ENCODE data around the gene CHDH. TPM values are rescaled to one million over a fixed set of nuclear protein-coding genes. Genes with fewer than 3 reads are reported as not detected.

Gene CHDH
- polyA plus RNA-seq, 1 donor (not counting 4 experiments of a cell fraction or from before 2014, with no cell fraction given) = not detected

- Histone ChIP-seq H3K9me3 (ENCODE audit: control insufficient read depth, low read depth, low read length) (no peaks in the 10 kb centered on the region), H3K9me1 (ENCODE audit: control insufficient read depth, extremely low read depth, insufficient read depth, low read length) (peaks cover 2% of the 10 kb centered on the region), H3K36me3 (ENCODE audit: control insufficient read depth in 2 of 2, extremely low read depth in 1 of 2, insufficient read depth in 2 of 2, low read length in 2 of 2) (no peaks in the 10 kb centered on the region), H3K9ac (ENCODE audit: control insufficient read depth, extremely low read depth, insufficient read depth, low read length) (no peak overlapping the region), H3K79me2 (ENCODE audit: control insufficient read depth, insufficient read depth, low read length) (no peaks in the 10 kb centered on the region), H3K4me1 (ENCODE audit: control insufficient read depth, extremely low read depth, insufficient read depth, low read length) (peaks cover 15% of the 10 kb centered on the region), H2AFZ (ENCODE audit: control insufficient read depth, low read length) (no peak overlapping the region), H3K4me3 (ENCODE audit: control insufficient read depth in 2 of 3, extremely low read depth in 1 of 3, insufficient read depth in 2 of 3, low read depth in 1 of 3, low read length in 3 of 3) (no peak overlapping the region), H3K27ac (ENCODE audit: control insufficient read depth, insufficient read depth, low read length) (peak overlapping the region; percentile 25), H3K4me2 (ENCODE audit: control insufficient read depth, extremely low read depth, insufficient read depth, low read depth, low read length) (peak overlapping the region; percentile 36), H3K27me3 (ENCODE audit: control insufficient read depth, extremely low read depth, insufficient read depth, low read length) (no peaks in the 10 kb centered on the region), H4K20me1 (ENCODE audit: control insufficient read depth, extremely low read depth, insufficient read depth, low read length) (no peaks in the 10 kb centered on the region)
- dilution Hi-C loops (cut with MboI; ENCODE audit: extremely low pct_ligation_motif_present, low sequenced_read_pairs) = no loop called here
- no peak for DNase-seq (ENCODE audit: low read depth, low spot score)
- TF ChIP-seq CTCF (optimal IDR thresholded peaks at IDR 0.05 in 1 of 3, IDR thresholded peaks at IDR 0.05 in 1 of 3, conservative IDR thresholded peaks at IDR 0.05 in 1 of 3; ENCODE audit: extremely low read depth in 1 of 3, insufficient read depth in 2 of 3, low read length in 3 of 3) (no peak), EZH2 (IDR thresholded peaks at IDR 0.05; ENCODE audit: low read length) (no peak)
- FAIRE-seq = peak; percentile 66
Observed at GRCh38 chr3:53794597-53794996, 51.6 kb downstream of the CHDH start.

GRCh38 chr3:53792866-53793265, 53.4 kb downstream of the CHDH start:
- DNase-seq (ENCODE audit: low read depth, low spot score) (no peak), FAIRE-seq (no peak)
- no peaks in the 10 kb centered on the region for H4K20me1 ChIP-seq (ENCODE audit: control insufficient read depth, extremely low read depth, insufficient read depth, low read length)
- no peaks in the 10 kb centered on the region for H3K79me2 ChIP-seq (ENCODE audit: control insufficient read depth, insufficient read depth, low read length)
- H3K27me3 ChIP-seq (ENCODE audit: control insufficient read depth, extremely low read depth, insufficient read depth, low read length) = no peaks in the 10 kb centered on the region
- H3K4me1 ChIP-seq (ENCODE audit: control insufficient read depth, extremely low read depth, insufficient read depth, low read length) = peaks cover 15% of the 10 kb centered on the region
- H3K36me3 ChIP-seq (ENCODE audit: control insufficient read depth in 2 of 2, extremely low read depth in 1 of 2, insufficient read depth in 2 of 2, low read length in 2 of 2) = no peaks in the 10 kb centered on the region
- no peak overlapping the region for H2AFZ ChIP-seq (ENCODE audit: control insufficient read depth, low read length)
- H3K4me2 ChIP-seq (ENCODE audit: control insufficient read depth, extremely low read depth, insufficient read depth, low read depth, low read length) = no peak overlapping the region
- no peak overlapping the region for H3K4me3 ChIP-seq (ENCODE audit: control insufficient read depth in 2 of 3, extremely low read depth in 1 of 3, insufficient read depth in 2 of 3, low read depth in 1 of 3, low read length in 3 of 3)
- H3K9ac ChIP-seq (ENCODE audit: control insufficient read depth, extremely low read depth, insufficient read depth, low read length) = no peak overlapping the region
- H3K9me3 ChIP-seq (ENCODE audit: control insufficient read depth, low read depth, low read length) = no peaks in the 10 kb centered on the region
- no peak for TF ChIP-seq EZH2 (IDR thresholded peaks at IDR 0.05; ENCODE audit: low read length)
- TF ChIP-seq CTCF (optimal IDR thresholded peaks at IDR 0.05 in 1 of 3, IDR thresholded peaks at IDR 0.05 in 1 of 3, conservative IDR thresholded peaks at IDR 0.05 in 1 of 3; ENCODE audit: extremely low read depth in 1 of 3, insufficient read depth in 2 of 3, low read length in 3 of 3) = no peak
- no peak overlapping the region for H3K27ac ChIP-seq (ENCODE audit: control insufficient read depth, insufficient read depth, low read length)
- dilution Hi-C loops (cut with MboI; ENCODE audit: extremely low pct_ligation_motif_present, low sequenced_read_pairs) = no loop called here
- H3K9me1 ChIP-seq (ENCODE audit: control insufficient read depth, extremely low read depth, insufficient read depth, low read length) = peaks cover 2% of the 10 kb centered on the region

Measured in keratinocyte (primary cell).